Measurements from ENCODE around the gene UGT2A1.

Gene UGT2A1

GRCh38 chr4:69577245-69577644, 75.8 kb downstream of the UGT2A1 start:
- no peak for DNase-seq (ENCODE audit: low spot score)
- TF ChIP-seq CTCF (conservative IDR thresholded peaks at IDR 0.05; ENCODE audit: low read depth): no peak
- ChIA-PET CTCF (no interaction called here), POLR2A (ENCODE audit: low non-redundant PET) (no interaction called here)
- H3K27ac ChIP-seq: no peak overlapping the region

DNA sequence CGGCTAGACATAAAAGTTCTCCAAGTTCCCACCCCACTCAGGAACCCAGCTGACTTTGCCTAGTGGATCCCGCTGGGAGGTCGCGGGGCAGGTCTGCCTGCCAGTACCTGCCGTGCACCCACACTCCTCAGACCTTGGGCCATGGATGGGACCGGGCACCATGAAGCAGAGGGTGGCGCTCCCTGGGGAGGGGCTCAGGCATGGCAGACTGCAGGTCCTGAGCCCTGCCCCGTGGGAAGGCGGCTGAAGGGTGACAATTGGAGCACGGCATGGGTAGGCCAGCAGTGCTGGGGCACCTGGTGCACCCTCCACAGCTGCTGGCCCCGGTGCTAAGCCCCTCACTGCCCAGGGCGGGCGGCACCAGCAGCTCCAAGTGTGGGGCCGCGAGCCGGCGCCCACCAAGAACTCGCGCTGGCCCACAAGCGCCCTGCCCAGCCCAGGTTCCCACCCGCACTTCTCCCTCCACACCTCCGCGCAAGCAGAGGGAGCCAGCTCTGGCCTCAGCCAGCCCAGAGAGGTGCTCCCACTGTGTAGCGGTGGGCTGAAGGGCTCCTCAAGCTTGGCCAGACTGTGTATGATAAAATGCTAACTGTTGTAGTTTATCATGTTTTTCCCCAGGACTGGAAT, 76.7 kb downstream of the UGT2A1 start:
- POLR2A ChIA-PET (ENCODE audit: low non-redundant PET): no interaction called here
- TF ChIP-seq CTCF (conservative IDR thresholded peaks at IDR 0.05; ENCODE audit: low read depth): no peak
- CTCF ChIA-PET: no interaction called here
- H3K27ac ChIP-seq: no peak overlapping the region
- DNase-seq (ENCODE audit: low spot score): no peak

- TF ChIP-seq CTCF (conservative IDR thresholded peaks at IDR 0.05; ENCODE audit: low read depth): no peak
- H3K27ac ChIP-seq: no peak overlapping the region
- no peak for DNase-seq (ENCODE audit: low spot score)
- ChIA-PET CTCF (no interaction called here), POLR2A (ENCODE audit: low non-redundant PET) (no interaction called here)
These were observed 84.3 kb downstream of the UGT2A1 start for GRCh38 chr4:69568787-69569186.

DNA sequence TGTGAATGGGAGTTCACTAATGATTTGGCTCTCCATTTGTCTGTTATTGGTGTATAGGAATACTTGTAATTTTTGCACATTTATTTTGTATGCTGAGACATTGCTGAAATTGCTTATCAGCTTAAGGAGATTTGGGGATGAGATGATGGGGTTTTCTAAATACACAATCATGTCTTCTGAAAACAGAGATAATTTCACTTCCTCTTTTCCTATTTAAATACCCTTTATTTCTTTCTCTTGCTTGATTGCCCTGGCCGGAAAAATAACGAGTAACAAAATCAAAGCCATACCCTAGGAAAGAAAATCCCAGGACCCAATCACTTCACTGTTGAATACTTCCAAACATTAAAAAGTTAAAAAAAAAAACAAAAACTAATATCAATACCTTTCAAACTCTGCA, 89.6 kb downstream of the UGT2A1 start:
- TF ChIP-seq CTCF (conservative IDR thresholded peaks at IDR 0.05; ENCODE audit: low read depth): no peak
- no peak for DNase-seq (ENCODE audit: low spot score)
- ChIA-PET CTCF (interaction anchor here (0.6 kb wide), 1 partner anchor 1133 kb away, joined by 4 read pairs; no protein-coding TSS in a partner anchor), POLR2A (ENCODE audit: low non-redundant PET) (no interaction called here)
- no peak overlapping the region for H3K27ac ChIP-seq

- CTCF ChIA-PET: interaction anchor here (0.6 kb wide), 1 partner anchor 202 kb away, joined by 3 read pairs; no protein-coding TSS in a partner anchor
- H3K27ac ChIP-seq: no peak overlapping the region
- no peak for TF ChIP-seq CTCF (conservative IDR thresholded peaks at IDR 0.05; ENCODE audit: low read depth)
- POLR2A ChIA-PET (ENCODE audit: low non-redundant PET): no interaction called here
- no peak for DNase-seq (ENCODE audit: low spot score)
These were observed 103.4 kb downstream of the UGT2A1 start for GRCh38 chr4:69549651-69550050.

DNA sequence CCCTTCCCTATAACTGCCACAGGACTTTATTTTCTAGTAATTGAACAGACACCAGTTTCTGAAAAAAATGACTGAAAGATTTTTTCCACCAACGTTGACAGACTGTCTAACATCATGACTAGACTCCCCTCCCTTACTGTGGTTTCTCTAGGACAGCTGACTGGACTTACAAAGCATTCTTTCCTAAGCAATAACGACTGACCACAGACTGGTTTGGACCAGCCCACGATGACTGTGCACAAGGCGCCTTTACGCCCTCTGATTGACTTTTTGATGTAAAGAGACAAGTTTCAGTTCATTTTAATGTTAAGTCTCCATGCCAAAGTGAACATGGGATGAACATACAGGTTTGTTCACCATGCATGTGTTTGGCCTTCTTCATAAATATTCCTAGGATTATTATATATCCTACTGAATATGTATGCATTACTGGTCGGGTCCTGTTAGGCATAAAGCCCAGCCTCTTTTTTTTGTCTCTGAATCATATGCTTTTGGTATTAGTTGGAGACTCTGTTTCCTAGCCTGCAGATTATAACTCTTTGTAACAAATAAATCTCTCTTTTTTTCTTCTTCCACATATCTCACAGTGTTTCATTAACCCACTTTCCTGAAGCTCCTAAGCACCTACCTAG, 106.8 kb downstream of the UGT2A1 start:
- no peak for TF ChIP-seq CTCF (conservative IDR thresholded peaks at IDR 0.05; ENCODE audit: low read depth)
- ChIA-PET CTCF (interaction anchor here (0.7 kb wide), 1 partner anchor 13 kb away, joined by 5 read pairs; no protein-coding TSS in a partner anchor), POLR2A (ENCODE audit: low non-redundant PET) (no interaction called here)
- DNase-seq (ENCODE audit: low spot score): no peak
- no peak overlapping the region for H3K27ac ChIP-seq

Data from RWPE1 (cell line).